HUES48 (cell line): ENCODE measurements around the gene VMP1.
A peak's percentile ranks its signal among the peaks of the same experiment; 100 is the strongest.

Experiments used
- H3K27ac ChIP-seq: one replicate; pipeline ENCODE4 v1.7.0; 2013; ENCODE audit warnings: low read depth, low read length, inconsistent platforms
- H3K27me3 ChIP-seq: 2 replicates; pipeline ENCODE4 v1.6.1; 2013; ENCODE audit warnings: mild to moderate bottlenecking, low read length; ENCODE audit not compliant: control insufficient read depth, insufficient read depth
- H3K36me3 ChIP-seq: 2 replicates; pipeline ENCODE4 v1.6.1; 2013; ENCODE audit warnings: low read length; ENCODE audit not compliant: control insufficient read depth, insufficient read depth
- H3K4me1 ChIP-seq: 2 replicates; pipeline ENCODE4 v1.6.1; 2013; ENCODE audit warnings: mild to moderate bottlenecking, low read length; ENCODE audit not compliant: control insufficient read depth, insufficient read depth
- H3K4me3 ChIP-seq: 2 replicates; pipeline ENCODE4 v1.5.1; 2013; ENCODE audit warnings: mild to moderate bottlenecking, low read depth, low read length
- H3K9ac ChIP-seq: 2 replicates; pipeline ENCODE4 v1.6.1; 2013; ENCODE audit warnings: mild to moderate bottlenecking, low read depth, low read length, moderate library complexity
- H3K9me3 ChIP-seq: 2 replicates; pipeline ENCODE4 v1.6.1; 2013; ENCODE audit warnings: low read length; ENCODE audit not compliant: control insufficient read depth, insufficient read depth

VMP1 gene

GRCh38 chr17:59707971-59708430, 547 bp downstream of the VMP1 start:
- peaks cover 14% of the 10 kb centered on the region for H3K4me1 ChIP-seq
- no peaks in the 10 kb centered on the region for H3K27me3 ChIP-seq
- H3K9me3 ChIP-seq: no peaks in the 10 kb centered on the region
- H3K4me3 ChIP-seq: peak overlapping the region; percentile 91
- H3K36me3 ChIP-seq: peaks cover 14% of the 10 kb centered on the region
- H3K9ac ChIP-seq: peak overlapping the region; percentile 84
- peak overlapping the region; percentile 94 for H3K27ac ChIP-seq

- H3K27ac ChIP-seq: no peak overlapping the region
These were observed 4.5 kb downstream of the VMP1 start for GRCh38 chr17:59711936-59712335.

GRCh38 chr17:59712862-59713261, 5.4 kb downstream of the VMP1 start:
- peaks cover 8% of the 10 kb centered on the region; the same call in 1 of the 2 replicates for H3K4me1 ChIP-seq
- H3K4me3 ChIP-seq: no peak overlapping the region
- no peaks in the 10 kb centered on the region for H3K27me3 ChIP-seq
- H3K36me3 ChIP-seq: no peaks in the 10 kb centered on the region
- H3K27ac ChIP-seq: no peak overlapping the region
- H3K9me3 ChIP-seq: no peaks in the 10 kb centered on the region
- H3K9ac ChIP-seq: no peak overlapping the region

More at GRCh38 chr17:59711936-59712335, 4.5 kb downstream of the VMP1 start:
- no peak overlapping the region for H3K4me3 ChIP-seq
- H3K9ac ChIP-seq: no peak overlapping the region
- no peaks in the 10 kb centered on the region for H3K27me3 ChIP-seq
- H3K4me1 ChIP-seq: peaks cover 8% of the 10 kb centered on the region; the same call in 1 of the 2 replicates
- H3K9me3 ChIP-seq: no peaks in the 10 kb centered on the region
- no peaks in the 10 kb centered on the region for H3K36me3 ChIP-seq

GRCh38 chr17:59714255-59714654, 6.8 kb downstream of the VMP1 start:
- no peak overlapping the region for H3K9ac ChIP-seq
- no peak overlapping the region for H3K27ac ChIP-seq
- no peak overlapping the region for H3K4me3 ChIP-seq
- no peaks in the 10 kb centered on the region for H3K27me3 ChIP-seq
- H3K4me1 ChIP-seq: no peaks in the 10 kb centered on the region
- H3K9me3 ChIP-seq: no peaks in the 10 kb centered on the region
- H3K36me3 ChIP-seq: no peaks in the 10 kb centered on the region

GRCh38 chr17:59716427-59716826, 9.0 kb downstream of the VMP1 start:
- Histone ChIP-seq H3K36me3 (no peaks in the 10 kb centered on the region), H3K27ac (no peak overlapping the region), H3K27me3 (no peaks in the 10 kb centered on the region), H3K4me1 (no peaks in the 10 kb centered on the region), H3K9ac (no peak overlapping the region), H3K4me3 (no peak overlapping the region), H3K9me3 (no peaks in the 10 kb centered on the region)

- no peak overlapping the region for H3K9ac ChIP-seq
- H3K4me3 ChIP-seq: no peak overlapping the region
- H3K9me3 ChIP-seq: no peaks in the 10 kb centered on the region
- peaks cover 13% of the 10 kb centered on the region for H3K4me1 ChIP-seq
- H3K27me3 ChIP-seq: no peaks in the 10 kb centered on the region
- H3K27ac ChIP-seq: no peak overlapping the region
- no peaks in the 10 kb centered on the region for H3K36me3 ChIP-seq
These were observed 12.1 kb downstream of the VMP1 start for GRCh38 chr17:59719526-59719925.

GRCh38 chr17:59722623-59723022, 15.2 kb downstream of the VMP1 start:
- H3K27ac ChIP-seq: peak overlapping the region; percentile 39
- peaks cover 13% of the 10 kb centered on the region for H3K4me1 ChIP-seq
- H3K36me3 ChIP-seq: no peaks in the 10 kb centered on the region

GRCh38 chr17:59723041-59723440, 15.6 kb downstream of the VMP1 start:
- peak overlapping the region; percentile 39 for H3K27ac ChIP-seq
- no peaks in the 10 kb centered on the region for H3K36me3 ChIP-seq
- no peaks in the 10 kb centered on the region for H3K27me3 ChIP-seq
- peaks cover 13% of the 10 kb centered on the region for H3K4me1 ChIP-seq
- no peak overlapping the region for H3K9ac ChIP-seq
- H3K9me3 ChIP-seq: no peaks in the 10 kb centered on the region
- H3K4me3 ChIP-seq: no peak overlapping the region

More at GRCh38 chr17:59722623-59723022, 15.2 kb downstream of the VMP1 start:
- H3K27me3 ChIP-seq: no peaks in the 10 kb centered on the region
- no peak overlapping the region for H3K4me3 ChIP-seq
- H3K9me3 ChIP-seq: no peaks in the 10 kb centered on the region
- no peak overlapping the region for H3K9ac ChIP-seq

- Histone ChIP-seq H3K36me3 (no peaks in the 10 kb centered on the region), H3K27me3 (no peaks in the 10 kb centered on the region), H3K4me1 (peaks cover 13% of the 10 kb centered on the region)
These were observed 16.2 kb downstream of the VMP1 start for GRCh38 chr17:59723607-59724006.

GRCh38 chr17:59725691-59726090, 18.2 kb downstream of the VMP1 start:
- H3K9ac ChIP-seq: no peak overlapping the region
- H3K36me3 ChIP-seq: no peaks in the 10 kb centered on the region
- H3K9me3 ChIP-seq: no peaks in the 10 kb centered on the region
- H3K27ac ChIP-seq: no peak overlapping the region
- H3K27me3 ChIP-seq: no peaks in the 10 kb centered on the region
- peaks cover 13% of the 10 kb centered on the region for H3K4me1 ChIP-seq
- no peak overlapping the region for H3K4me3 ChIP-seq

More at GRCh38 chr17:59723607-59724006, 16.2 kb downstream of the VMP1 start:
- Histone ChIP-seq H3K4me3 (no peak overlapping the region), H3K27ac (no peak overlapping the region), H3K9me3 (no peaks in the 10 kb centered on the region), H3K9ac (no peak overlapping the region)

- H3K4me1 ChIP-seq: peaks cover 9% of the 10 kb centered on the region
These were observed 20.5 kb downstream of the VMP1 start for GRCh38 chr17:59727817-59728533.

More at GRCh38 chr17:59727817-59728533, 20.5 kb downstream of the VMP1 start:
- no peaks in the 10 kb centered on the region for H3K36me3 ChIP-seq
- no peak overlapping the region for H3K4me3 ChIP-seq
- no peaks in the 10 kb centered on the region for H3K9me3 ChIP-seq
- H3K27ac ChIP-seq: no peak overlapping the region
- H3K27me3 ChIP-seq: no peaks in the 10 kb centered on the region
- H3K9ac ChIP-seq: no peak overlapping the region
